Hepatocyte (in vitro differentiated cells): ENCODE measurements around the gene SLC1A3. TPM values are rescaled to one million over a fixed set of nuclear protein-coding genes. Genes with fewer than 3 reads are reported as not detected.
A peak's percentile ranks its signal among the peaks of the same experiment; 100 is the strongest.

Experiments
- DNase-seq: peaks from one replicate; pipeline ENCODE4 v3.0.0-alpha.2; 2016; ENCODE audit warnings: low spot score
- H2AFZ ChIP-seq: fragments of 200-600 bp; sonication (generic); 2 replicates; pipeline ENCODE4 v1.6.0; 2016; ENCODE audit warnings: antibody characterized with exemption, mild to moderate bottlenecking
- H3K27ac ChIP-seq: fragments of 200-600 bp; sonication (generic); 2 replicates; pipeline ENCODE4 v1.5.1; 2016; ENCODE audit warnings: mild to moderate bottlenecking
- H3K27me3 ChIP-seq: fragments of 200-600 bp; sonication (generic); 2 replicates; pipeline ENCODE4 v1.6.1; 2016
- H3K36me3 ChIP-seq: fragments of 200-600 bp; sonication (generic); replicated peaks from 2 replicates; pipeline ENCODE4 v1.5.1; 2016; ENCODE audit warnings: low read depth; ENCODE audit not compliant: insufficient read depth
- H3K4me1 ChIP-seq: fragments of 200-600 bp; sonication (generic); 2 replicates; pipeline ENCODE4 v1.5.1; 2016; ENCODE audit warnings: mild to moderate bottlenecking, moderate library complexity; ENCODE audit not compliant: insufficient read depth
- H3K4me2 ChIP-seq: fragments of 200-600 bp; sonication (generic); 2 replicates; pipeline ENCODE4 v1.6.0; 2016
- H3K4me3 ChIP-seq: fragments of 200-600 bp; sonication (generic); 2 replicates; pipeline ENCODE4 v1.5.1; 2016; ENCODE audit warnings: mild to moderate bottlenecking
- H3K79me2 ChIP-seq: fragments of 200-600 bp; sonication (generic); 2 replicates; pipeline ENCODE4 v1.6.0; 2017; ENCODE audit warnings: mild to moderate bottlenecking
- H3K9me2 ChIP-seq: fragments of 200-600 bp; sonication (generic); replicated peaks from 2 replicates; pipeline ENCODE4 v1.6.0; 2017; ENCODE audit warnings: mild to moderate bottlenecking; ENCODE audit not compliant: insufficient read depth
- H3K9me3 ChIP-seq: fragments of 200-600 bp; sonication (generic); 2 replicates; pipeline ENCODE4 v1.5.1; 2016; ENCODE audit warnings: low read depth, mild to moderate bottlenecking
- H4K20me1 ChIP-seq: fragments of 200-600 bp; sonication (generic); 2 replicates; pipeline ENCODE4 v1.6.0; 2016; ENCODE audit warnings: mild to moderate bottlenecking; ENCODE audit not compliant: insufficient read depth, poor library complexity, severe bottlenecking
- EZH2 ChIP-seq: fragments of 200-600 bp; sonication (generic); IDR thresholded peaks from 2 replicates; pipeline ENCODE4 v1.6.1; 2016; ENCODE audit warnings: antibody characterized with exemption, mild to moderate bottlenecking, borderline replicate concordance
- EZH2phosphoT487 ChIP-seq: fragments of 200-600 bp; sonication (generic); IDR thresholded peaks from one replicate; pipeline ENCODE4 v1.6.1; 2018; ENCODE audit warnings: antibody characterized with exemption, mild to moderate bottlenecking, low read depth, moderate library complexity; ENCODE audit not compliant: unreplicated experiment, severe bottlenecking
- WGBS: methylation state at CpG from one replicate; pipeline ENCODE4 v1.1.6; 2016; ENCODE audit warnings: low lambda C conversion rate; ENCODE audit errors: missing lambda C conversion rate; 5-methylcytosine and 5-hydroxymethylcytosine counted together
- polyA plus RNA-seq: library from polyadenylated mRNA; unstranded; fragments of >200 nt; fragmentation: Nextera tagmentation; extraction: Ambion mirVana; gene quantifications from 2 replicates; pipeline ENCODE4 v1.2.1, GENCODE V29; 2016
- total RNA-seq: library from RNA; depleted of rRNA; stranded (reverse); fragments of >200 nt; gene quantifications from 2 replicates; pipeline ENCODE4 v1.2.3, GENCODE V29; 2014
- TF ChIP-seq, protein P1 (sequence below): fragments of 200-600 bp; sonication (generic); IDR thresholded peaks from 2 replicates; pipeline ENCODE4 v1.5.1; 2016; ENCODE audit warnings: antibody characterized with exemption, mild to moderate bottlenecking; ENCODE audit not compliant: poor library complexity

The SLC1A3 gene
- total and polyA plus RNA-seq, 2 experiments from 2014 or later: 32.3 to 42.3 TPM

DNA sequence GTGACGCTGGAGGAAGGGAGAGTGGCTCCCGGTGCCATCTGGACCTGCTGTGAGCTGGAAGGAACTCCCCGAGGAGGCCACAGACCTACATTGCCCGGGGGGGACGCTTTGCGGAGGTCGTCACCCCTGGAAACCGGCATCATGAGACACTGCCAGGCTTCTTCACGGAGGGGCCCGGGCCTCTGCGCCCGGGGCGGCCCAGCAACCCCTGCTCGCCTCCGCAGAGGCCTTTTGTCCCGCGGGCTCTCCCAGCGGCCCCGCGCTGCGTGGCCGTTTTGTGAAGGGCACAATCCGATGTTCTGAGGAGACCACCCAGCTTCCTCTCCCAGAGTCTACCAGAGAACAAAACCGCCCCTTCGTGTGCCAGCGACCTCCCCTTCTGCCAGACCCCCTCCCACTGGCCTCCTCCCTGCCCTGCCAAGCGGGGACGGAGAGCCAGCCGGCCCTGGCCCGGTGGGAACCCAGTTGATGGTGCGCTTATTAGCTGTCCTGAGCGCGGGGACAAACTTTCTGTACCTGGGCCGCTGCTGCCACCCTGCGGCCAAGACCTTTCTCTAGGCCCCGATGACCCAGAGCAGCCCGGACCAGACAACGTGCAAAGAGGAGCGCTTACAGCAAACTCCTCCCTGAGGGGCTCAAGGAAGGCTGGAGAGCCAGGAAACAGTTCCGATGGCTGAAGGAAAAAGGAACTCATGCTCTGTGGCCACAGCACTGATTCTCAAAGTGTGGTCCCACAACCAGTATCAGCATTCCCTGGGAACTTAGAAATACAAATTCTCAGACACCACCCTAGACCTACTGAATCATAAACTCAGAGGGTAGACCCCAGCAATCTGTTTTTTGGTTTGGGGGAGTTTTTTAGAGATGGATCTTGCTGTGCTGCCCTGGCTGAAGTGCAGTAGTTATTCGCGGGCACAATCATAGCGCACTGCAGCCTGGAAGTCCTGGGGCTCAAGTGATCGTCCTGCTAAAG is 86.7 kb downstream of the SLC1A3 start:
- H3K36me3 ChIP-seq: no peaks in the 10 kb centered on the region
- no peaks in the 10 kb centered on the region for H3K9me3 ChIP-seq
- H3K27me3 ChIP-seq: no peaks in the 10 kb centered on the region
- DNase-seq: peak; percentile 90
- peak overlapping the region; percentile 53 for H2AFZ ChIP-seq
- no peak overlapping the region for H3K27ac ChIP-seq
- H3K4me1 ChIP-seq: peaks cover 9% of the 10 kb centered on the region
- H3K79me2 ChIP-seq: no peaks in the 10 kb centered on the region
- no peak overlapping the region for H3K4me3 ChIP-seq
- WGBS: 25% methylated on average over 35 of the region's 44 CpGs
- TF ChIP-seq EZH2phosphoT487: no peak
- TF ChIP-seq, protein P1, sequence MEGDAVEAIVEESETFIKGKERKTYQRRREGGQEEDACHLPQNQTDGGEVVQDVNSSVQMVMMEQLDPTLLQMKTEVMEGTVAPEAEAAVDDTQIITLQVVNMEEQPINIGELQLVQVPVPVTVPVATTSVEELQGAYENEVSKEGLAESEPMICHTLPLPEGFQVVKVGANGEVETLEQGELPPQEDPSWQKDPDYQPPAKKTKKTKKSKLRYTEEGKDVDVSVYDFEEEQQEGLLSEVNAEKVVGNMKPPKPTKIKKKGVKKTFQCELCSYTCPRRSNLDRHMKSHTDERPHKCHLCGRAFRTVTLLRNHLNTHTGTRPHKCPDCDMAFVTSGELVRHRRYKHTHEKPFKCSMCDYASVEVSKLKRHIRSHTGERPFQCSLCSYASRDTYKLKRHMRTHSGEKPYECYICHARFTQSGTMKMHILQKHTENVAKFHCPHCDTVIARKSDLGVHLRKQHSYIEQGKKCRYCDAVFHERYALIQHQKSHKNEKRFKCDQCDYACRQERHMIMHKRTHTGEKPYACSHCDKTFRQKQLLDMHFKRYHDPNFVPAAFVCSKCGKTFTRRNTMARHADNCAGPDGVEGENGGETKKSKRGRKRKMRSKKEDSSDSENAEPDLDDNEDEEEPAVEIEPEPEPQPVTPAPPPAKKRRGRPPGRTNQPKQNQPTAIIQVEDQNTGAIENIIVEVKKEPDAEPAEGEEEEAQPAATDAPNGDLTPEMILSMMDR: peak; percentile 85
- no peaks in the 10 kb centered on the region for H3K9me2 ChIP-seq
- H4K20me1 ChIP-seq: no peaks in the 10 kb centered on the region
- H3K4me2 ChIP-seq: peak overlapping the region; percentile 79

DNA sequence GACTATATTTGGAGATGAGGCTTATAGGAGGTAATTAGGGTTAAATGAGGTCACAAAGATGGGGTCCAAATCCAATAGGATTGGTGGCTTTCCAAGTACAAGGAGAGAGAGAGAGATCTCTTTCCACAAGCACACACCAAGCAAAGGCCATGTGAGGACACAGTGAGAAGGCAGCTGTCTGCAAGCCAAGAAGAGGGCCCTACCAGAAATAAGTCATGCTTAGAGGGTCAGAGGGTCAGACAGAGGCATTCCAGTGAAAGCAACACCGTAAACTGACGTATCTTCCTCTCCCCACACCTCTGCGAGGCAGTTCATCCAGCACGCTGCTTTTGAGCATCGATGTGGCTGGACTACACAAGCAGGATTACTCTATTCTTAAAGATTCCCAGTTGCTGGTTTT is 87.9 kb downstream of the SLC1A3 start:
- no peaks in the 10 kb centered on the region for H3K79me2 ChIP-seq
- H3K9me3 ChIP-seq: no peaks in the 10 kb centered on the region
- H3K4me2 ChIP-seq: no peak overlapping the region
- no peak overlapping the region for H3K4me3 ChIP-seq
- H3K9me2 ChIP-seq: no peaks in the 10 kb centered on the region
- no peaks in the 10 kb centered on the region for H3K27me3 ChIP-seq
- TF ChIP-seq EZH2phosphoT487 (no peak), EZH2 (no peak)
- TF ChIP-seq, protein P1: no peak
- H4K20me1 ChIP-seq: no peaks in the 10 kb centered on the region
- H3K4me1 ChIP-seq: peaks cover 9% of the 10 kb centered on the region
- no peak overlapping the region for H2AFZ ChIP-seq
- H3K36me3 ChIP-seq: no peaks in the 10 kb centered on the region
- H3K27ac ChIP-seq: no peak overlapping the region
- no peak for DNase-seq
- WGBS: 82% methylated on average over 5 of the region's 5 CpGs

DNA sequence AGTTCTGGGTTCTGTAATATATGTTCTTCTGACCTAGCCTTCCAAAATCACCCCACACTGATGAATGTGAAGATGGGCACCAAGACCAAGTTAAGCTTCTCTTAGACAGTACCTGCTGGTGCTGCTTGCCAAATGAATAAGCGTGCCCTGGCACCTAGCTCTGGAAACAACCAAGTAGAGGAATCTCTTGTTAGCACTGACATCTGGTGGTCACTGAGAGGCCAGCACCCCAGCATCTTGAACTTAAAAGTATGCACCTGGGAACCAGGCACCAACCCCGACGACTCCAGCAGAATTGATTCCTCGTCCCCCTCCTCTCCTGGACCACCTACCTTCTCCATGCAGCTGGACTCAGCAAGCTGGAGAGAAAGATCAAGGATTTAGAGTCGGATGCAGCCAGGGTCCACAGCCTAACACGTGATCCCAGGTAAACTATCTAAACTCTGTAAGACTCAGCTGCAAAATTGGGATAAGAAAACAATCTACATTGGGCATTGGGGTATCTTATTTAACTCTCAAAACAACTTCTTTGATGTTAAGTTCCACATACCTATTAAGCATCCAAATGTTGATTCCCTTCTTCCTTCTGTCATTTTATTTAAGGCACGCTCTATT is 89.8 kb downstream of the SLC1A3 start:
- peaks cover 4% of the 10 kb centered on the region for H3K4me1 ChIP-seq
- H3K9me2 ChIP-seq: no peaks in the 10 kb centered on the region
- H3K4me2 ChIP-seq: no peak overlapping the region
- H3K27ac ChIP-seq: no peak overlapping the region
- H2AFZ ChIP-seq: no peak overlapping the region
- peak; percentile 78 for DNase-seq
- 31% methylated on average over 7 of the region's 7 CpGs for WGBS
- no peak overlapping the region for H3K4me3 ChIP-seq
- no peaks in the 10 kb centered on the region for H3K36me3 ChIP-seq
- H3K79me2 ChIP-seq: no peaks in the 10 kb centered on the region
- TF ChIP-seq EZH2phosphoT487 (no peak), EZH2 (no peak)
- TF ChIP-seq, protein P1: peak; percentile 73
- H4K20me1 ChIP-seq: no peaks in the 10 kb centered on the region
- H3K9me3 ChIP-seq: no peaks in the 10 kb centered on the region
- H3K27me3 ChIP-seq: peaks cover 3% of the 10 kb centered on the region
